Stimulated activated CD8-positive, alpha-beta memory T cell treated with anti-CD3 and anti-CD28 coated beads, Interleukin-12 subunit alpha, Interleukin-12 subunit beta, amount 100 ng/mL, for 24 hours (primary cell): ENCODE measurements around the gene MTTP.

Source experiments
- DNase-seq: peaks from one replicate; pipeline ENCODE4 v3.0.0-alpha.2; 2020; ENCODE audit errors: extremely low read depth

Gene MTTP

GRCh38 chr4:99670409-99671073 lies 95.9 kb downstream of the MTTP start:
- no peak for DNase-seq
